Cardiac septum (tissue), 1 donor: Measurements from ENCODE around the gene NAPSA. TPM values are rescaled to one million over a fixed set of nuclear protein-coding genes. Genes with fewer than 3 reads are reported as not detected.

Experiments used
- DNase-seq: peaks from one replicate; pipeline ENCODE4 v3.0.0-alpha.2; 2020; ENCODE audit warnings: low spot score
- intact Hi-C: fragments of 100-400 bp; cut with DNase I; formaldehyde crosslinking; loops from one replicate; pipeline ENCODE4 v1.14.0; 2022
- total RNA-seq: library from RNA; stranded (reverse); fragmentation: NEBNext Ultra II Directional; extraction: Animal tissue kit (Norgen Biotek cat#: 25700); gene quantifications from one replicate; pipeline ENCODE4 v1.2.1, GENCODE V29; 2021
- donor health status: DM: no; HTN: no; CAD: no.

NAPSA gene
- total RNA-seq, 1 donor from 2014 or later = 0.24 TPM

- no peak for DNase-seq
- intact Hi-C loops = no loop called here
Observed at GRCh38 chr19:50387176-50387867, 21.9 kb upstream of the NAPSA start.

DNA sequence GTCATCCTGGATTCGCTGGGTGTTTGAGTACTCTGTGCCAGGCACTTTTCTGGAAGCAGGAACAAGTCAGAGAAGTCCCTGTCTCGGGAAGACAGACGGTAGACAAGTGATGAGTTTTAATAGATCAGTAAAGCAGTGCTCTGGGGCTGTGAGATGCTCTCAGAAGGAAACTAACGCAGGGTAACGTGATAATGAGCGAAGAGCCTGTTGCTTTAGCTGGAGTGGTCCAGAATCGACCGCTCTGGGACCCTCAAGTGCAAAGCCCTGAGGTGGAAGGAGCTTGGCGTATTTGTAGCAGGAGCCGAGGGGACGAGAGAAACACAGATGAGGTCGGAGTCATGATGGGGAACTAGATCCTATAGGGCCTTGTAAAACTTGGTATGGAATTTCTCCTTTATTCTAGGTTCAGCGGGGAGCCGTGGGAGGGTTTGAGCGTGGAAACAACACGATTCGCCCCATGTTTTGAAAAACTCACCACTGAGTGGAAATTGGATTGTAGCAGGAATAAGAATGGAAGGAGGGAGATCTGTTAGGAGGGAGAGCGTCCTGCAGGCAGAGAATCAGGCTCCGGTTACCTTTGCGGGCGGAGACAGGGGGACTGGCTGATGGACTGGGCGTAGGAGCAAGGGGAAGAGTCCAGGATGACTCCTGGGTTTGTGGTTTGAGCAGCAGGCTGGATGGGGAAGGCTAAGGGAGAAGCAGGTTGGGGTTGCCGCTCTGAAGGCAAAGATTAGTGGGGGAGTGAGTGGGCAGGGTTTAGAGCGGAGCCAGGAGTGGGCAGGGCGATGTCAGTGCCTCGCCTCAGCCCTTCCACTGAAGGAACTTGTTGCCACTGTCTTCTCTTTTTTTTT is 19.5 kb upstream of the NAPSA start:
- intact Hi-C loops = loop anchor here (1.0 kb wide), 1 partner anchor 126 kb away; the partner anchor contains the start of gene JOSD2

DNA sequence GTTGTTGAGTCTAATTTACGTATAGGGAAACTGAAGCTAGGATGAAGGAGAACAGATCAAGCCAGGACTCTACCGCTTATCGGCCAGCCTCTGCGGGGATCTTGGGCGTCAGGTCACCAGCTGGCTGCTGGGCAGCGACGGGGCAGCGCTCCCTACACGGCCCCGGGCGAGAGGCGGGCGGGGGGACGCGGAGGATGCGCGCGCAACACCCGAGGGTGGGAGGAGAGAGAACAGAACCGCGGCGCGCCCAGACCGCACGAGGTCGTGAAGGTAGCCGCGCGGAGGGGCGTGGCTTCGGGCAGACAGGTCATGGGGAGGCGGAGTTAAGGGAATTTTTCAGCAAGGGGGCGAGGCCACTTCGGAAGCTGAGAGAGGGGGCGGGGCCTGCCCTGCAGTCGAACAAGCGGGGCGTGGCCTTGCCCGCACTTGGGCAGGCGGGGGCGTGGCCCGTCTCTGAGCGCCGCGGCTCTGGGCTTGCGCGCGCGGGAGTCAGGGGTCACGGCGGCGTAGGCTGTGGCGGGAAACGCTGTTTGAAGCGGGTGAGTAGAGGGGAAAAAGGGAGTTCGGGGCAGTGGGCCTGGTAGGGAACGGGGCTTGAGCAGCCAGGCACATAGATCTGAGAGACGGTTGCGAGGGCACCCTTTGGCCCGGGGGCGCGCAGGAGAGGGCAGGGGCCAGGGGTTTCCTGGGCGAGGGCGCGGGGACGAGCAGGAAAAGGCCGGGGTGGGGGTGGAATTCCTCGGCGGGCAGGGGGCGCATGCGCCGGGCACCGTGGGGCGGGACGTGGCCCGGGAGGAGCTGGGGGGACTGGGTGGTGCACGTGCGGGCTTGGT is 18.6 kb upstream of the NAPSA start, which contains the start of gene POLD1:
Gene POLD1 (plus strand): TSS at position 496 of the 833 bp plus-strand sequence. CDS start 14,505 bp downstream, outside the sequence.
- peak; percentile 98 for DNase-seq
- intact Hi-C loops = loop anchor here (1.0 kb wide), 1 partner anchor 127 kb away; the partner anchor contains the start of gene JOSD2

More for the DNA sequence above, 19.5 kb upstream of the NAPSA start:
- DNase-seq = no peak

- no peak for DNase-seq
- intact Hi-C loops = no loop called here
Observed at GRCh38 chr19:50383001-50383851, 17.8 kb upstream of the NAPSA start.

DNA sequence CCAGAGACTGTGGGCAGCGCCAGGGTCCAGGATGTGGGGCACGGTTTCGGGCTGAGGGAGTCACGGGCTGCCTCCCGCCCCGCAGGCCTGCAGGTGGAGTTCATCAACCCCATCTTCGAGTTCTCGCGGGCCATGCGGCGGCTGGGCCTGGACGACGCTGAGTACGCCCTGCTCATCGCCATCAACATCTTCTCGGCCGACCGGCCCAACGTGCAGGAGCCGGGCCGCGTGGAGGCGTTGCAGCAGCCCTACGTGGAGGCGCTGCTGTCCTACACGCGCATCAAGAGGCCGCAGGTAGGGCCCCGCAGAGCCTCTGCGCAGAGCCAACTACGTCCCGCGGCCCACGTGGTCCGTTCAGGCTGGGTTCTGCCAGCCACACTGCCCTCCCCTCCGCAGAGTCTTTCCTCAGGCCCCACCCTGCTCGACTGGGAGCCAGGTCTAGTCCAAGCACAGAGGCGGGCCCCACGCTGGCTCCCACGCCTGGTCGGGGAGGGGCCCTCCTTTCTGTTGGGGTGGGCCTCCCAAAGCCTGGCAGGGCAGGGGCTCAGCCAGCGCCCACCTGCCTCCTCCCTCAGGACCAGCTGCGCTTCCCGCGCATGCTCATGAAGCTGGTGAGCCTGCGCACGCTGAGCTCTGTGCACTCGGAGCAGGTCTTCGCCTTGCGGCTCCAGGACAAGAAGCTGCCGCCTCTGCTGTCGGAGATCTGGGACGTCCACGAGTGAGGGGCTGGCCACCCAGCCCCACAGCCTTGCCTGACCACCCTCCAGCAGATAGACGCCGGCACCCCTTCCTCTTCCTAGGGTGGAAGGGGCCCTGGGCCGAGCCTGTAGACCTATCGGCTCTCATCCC is 16.7 kb upstream of the NAPSA start:
- intact Hi-C loops = no loop called here
- no peak for DNase-seq

DNA sequence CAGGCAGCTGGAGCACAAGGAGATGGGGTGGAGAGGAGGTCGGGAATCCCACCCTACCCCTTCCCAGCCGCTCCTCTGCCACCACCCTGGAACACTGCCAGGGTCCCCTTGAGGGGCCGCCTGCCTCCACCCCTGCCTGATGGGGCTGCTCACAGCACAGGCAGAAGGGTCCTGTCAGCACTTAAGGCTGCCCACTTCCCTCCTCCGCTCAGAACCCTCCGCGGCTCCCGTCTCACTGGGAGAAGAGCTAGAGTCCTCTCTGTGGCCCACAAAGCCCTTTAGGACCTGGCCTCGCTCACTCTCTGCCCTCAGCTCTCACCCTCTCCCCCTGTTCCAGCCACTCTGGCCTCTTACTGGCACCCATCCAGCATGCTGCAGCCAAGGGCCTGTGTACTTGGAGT is 15.3 kb upstream of the NAPSA start:
- intact Hi-C loops = no loop called here
- no peak for DNase-seq

DNA sequence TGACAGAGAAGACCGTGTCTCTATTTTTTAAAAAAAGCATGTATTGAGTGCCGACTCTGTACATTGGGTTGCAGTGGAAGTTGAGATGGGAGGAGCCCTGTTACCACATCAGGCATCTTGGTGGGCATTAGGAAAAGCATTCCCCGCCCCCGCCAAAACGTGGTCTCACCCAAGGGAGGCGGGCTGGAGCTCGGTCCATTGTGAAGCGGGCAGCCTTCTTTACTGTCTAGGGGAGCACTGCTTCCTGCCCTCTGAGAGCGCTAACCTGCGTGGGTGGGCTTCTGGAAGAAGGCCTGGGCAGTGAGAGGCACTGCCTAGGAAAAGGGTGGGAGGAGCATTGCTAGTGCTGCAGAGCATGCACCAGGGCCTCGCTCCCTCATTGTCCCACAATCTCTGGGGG is 14.7 kb upstream of the NAPSA start:
- intact Hi-C loops = no loop called here
- DNase-seq = no peak

- intact Hi-C loops = loop anchor here (5.0 kb wide), 1 partner anchor 98 kb away; the partner anchor contains the start of genes EMC10 and GARIN5A
- DNase-seq = no peak
Observed at GRCh38 chr19:50379602-50380001, 14.2 kb upstream of the NAPSA start.

DNA sequence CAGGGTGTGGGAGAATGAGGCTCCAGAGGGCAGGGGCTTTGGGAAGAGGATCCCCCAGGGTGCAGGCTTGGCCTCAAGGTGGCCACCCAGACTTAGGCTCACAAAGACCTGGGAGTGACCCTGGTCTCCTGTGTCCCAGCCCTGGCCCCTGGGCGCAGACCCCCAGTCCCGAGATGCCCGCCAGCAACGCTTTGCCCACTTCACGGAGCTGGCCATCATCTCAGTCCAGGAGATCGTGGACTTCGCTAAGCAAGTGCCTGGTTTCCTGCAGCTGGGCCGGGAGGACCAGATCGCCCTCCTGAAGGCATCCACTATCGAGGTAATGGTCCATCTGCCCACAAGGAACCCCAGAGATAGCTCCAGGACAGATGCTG is 13.4 kb upstream of the NAPSA start:
- intact Hi-C loops = loop anchor here (5.0 kb wide), 1 partner anchor 98 kb away; the partner anchor contains the start of genes EMC10 and GARIN5A
- DNase-seq = no peak

DNA sequence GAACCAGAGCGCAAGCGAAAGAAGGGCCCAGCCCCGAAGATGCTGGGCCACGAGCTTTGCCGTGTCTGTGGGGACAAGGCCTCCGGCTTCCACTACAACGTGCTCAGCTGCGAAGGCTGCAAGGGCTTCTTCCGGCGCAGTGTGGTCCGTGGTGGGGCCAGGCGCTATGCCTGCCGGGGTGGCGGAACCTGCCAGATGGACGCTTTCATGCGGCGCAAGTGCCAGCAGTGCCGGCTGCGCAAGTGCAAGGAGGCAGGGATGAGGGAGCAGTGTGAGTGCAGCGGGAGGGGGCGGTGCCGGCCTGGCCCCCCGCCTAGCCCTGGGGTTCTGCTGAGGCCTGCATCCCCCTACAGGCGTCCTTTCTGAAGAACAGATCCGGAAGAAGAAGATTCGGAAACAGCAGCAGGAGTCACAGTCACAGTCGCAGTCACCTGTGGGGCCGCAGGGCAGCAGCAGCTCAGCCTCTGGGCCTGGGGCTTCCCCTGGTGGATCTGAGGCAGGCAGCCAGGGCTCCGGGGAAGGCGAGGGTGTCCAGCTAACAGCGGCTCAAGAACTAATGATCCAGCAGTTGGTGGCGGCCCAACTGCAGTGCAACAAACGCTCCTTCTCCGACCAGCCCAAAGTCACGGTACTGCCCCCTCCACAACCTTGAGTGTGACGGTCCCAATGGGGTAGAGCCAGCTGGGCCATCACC is 12.9 kb upstream of the NAPSA start:
- DNase-seq = no peak
- intact Hi-C loops = loop anchor here (5.0 kb wide), 1 partner anchor 99 kb away; the partner anchor contains the start of genes EMC10 and GARIN5A

DNA sequence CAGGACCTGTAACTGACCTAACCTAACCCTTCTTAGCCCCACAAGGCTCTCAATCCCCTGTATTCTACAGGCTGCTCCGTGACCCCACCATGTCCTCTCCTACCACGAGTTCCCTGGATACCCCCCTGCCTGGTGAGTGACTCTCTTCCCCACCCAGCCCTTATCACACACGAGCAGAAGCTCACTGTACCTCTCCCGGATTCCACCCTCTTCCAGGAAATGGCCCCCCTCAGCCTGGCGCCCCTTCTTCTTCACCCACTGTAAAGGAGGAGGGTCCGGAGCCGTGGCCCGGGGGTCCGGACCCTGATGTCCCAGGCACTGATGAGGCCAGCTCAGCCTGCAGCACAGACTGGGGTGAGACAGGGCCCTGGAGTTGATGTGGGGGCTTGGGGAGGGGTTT is 12.1 kb upstream of the NAPSA start:
- no peak for DNase-seq
- intact Hi-C loops = loop anchor here (5.0 kb wide), 1 partner anchor 100 kb away; the partner anchor contains the start of genes EMC10 and GARIN5A

- DNase-seq = no peak
- intact Hi-C loops = loop anchor here (5.0 kb wide), 1 partner anchor 100 kb away; the partner anchor contains the start of genes EMC10 and GARIN5A
Observed at GRCh38 chr19:50377051-50377461, 11.6 kb upstream of the NAPSA start.

- peak; percentile 98 for DNase-seq
- intact Hi-C loops = loop anchor here (5.0 kb wide), 1 partner anchor 101 kb away; the partner anchor contains the start of genes EMC10 and GARIN5A
Observed at GRCh38 chr19:50376166-50377050, 11.0 kb upstream of the NAPSA start, which contains the start of gene NR1H2. TSS of gene NR1H2 (plus strand) at chr19:50376457. CDS start at chr19:50377606, 1,149 bp downstream.

- DNase-seq = no peak
- intact Hi-C loops = no loop called here
Observed at GRCh38 chr19:50371914-50372475, 6.6 kb upstream of the NAPSA start.
